Measurements from ENCODE around the gene DGUOK. TPM values are rescaled to one million over a fixed set of nuclear protein-coding genes. Genes with fewer than 3 reads are reported as not detected.
"Not testable (repeated sequence)": the region's sequence is repeated elsewhere in the genome, so short reads cannot be mapped to it uniquely, and the experiment has no call there.

Gene DGUOK
- total RNA-seq, 1 experiment from 2014 or later = 130 TPM

DNA sequence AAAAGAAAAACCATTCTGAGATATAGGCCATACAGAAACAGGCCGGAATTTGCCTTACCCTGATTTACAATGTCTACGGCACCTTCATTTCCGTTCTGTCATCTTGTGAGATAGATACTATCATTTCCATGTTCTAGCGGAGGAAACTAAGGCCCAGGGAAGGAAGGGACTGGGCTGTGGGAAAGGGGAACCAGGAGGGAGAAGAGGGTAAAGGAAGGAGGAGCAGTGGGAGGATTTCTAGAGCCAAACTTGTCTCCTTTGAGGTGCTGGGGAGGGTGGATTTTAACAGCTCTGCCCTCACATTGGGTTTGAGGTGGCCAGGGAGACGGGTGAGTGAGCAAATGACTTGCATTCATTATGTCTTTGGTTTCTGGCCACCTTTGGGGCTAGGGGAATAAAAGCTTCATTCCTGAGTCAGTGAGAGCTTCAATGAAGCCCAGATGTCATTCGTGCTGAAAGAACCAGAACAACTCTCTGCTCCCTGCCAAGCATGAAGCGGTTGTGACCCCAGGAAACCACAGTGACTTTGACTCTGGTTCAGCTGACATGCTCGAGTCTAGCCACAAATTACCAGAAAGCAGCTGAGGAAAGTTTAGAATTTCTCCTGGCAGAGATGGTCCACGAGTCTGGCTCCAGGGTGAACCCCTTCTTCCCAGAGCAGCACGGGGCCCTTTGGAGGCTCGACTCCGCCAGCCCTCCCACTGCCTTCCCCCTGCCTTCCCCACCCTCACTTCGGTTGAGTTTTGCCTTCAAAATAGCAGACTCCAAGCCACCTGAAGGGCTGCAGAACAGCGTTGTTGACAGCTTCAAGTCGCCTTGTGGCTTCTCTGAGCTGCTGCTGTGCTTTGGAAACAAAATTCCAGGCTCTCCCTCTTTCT, 30.1 kb upstream of the DGUOK start:
- H3K9me2 ChIP-seq (replicated peaks; ENCODE audit: insufficient read depth, low read length) = no peaks in the 10 kb centered on the region
- no peak overlapping the region for H3K4me3 ChIP-seq (ENCODE audit: low read length)
- no peaks in the 10 kb centered on the region for H3K9me3 ChIP-seq (ENCODE audit: low read length)
- no peak for DNase-seq
- H3K79me2 ChIP-seq (ENCODE audit: low read length) = no peaks in the 10 kb centered on the region
- H3K4me1 ChIP-seq (ENCODE audit: low read length) = no peaks in the 10 kb centered on the region
- no peaks in the 10 kb centered on the region for H3K36me3 ChIP-seq (ENCODE audit: insufficient read depth, low read length)
- H3K27me3 ChIP-seq (ENCODE audit: low read length) = no peaks in the 10 kb centered on the region
- H4K20me1 ChIP-seq (ENCODE audit: insufficient read depth, low read depth, low read length) = no peaks in the 10 kb centered on the region
- H2AFZ ChIP-seq (ENCODE audit: low read length) = no peak overlapping the region
- H3K27ac ChIP-seq (ENCODE audit: low read length) = no peak overlapping the region
- no peak overlapping the region for H3K9ac ChIP-seq (ENCODE audit: low read length)
- H3K4me2 ChIP-seq (ENCODE audit: low read depth, low read length, poor library complexity, severe bottlenecking) = no peak overlapping the region

DNA sequence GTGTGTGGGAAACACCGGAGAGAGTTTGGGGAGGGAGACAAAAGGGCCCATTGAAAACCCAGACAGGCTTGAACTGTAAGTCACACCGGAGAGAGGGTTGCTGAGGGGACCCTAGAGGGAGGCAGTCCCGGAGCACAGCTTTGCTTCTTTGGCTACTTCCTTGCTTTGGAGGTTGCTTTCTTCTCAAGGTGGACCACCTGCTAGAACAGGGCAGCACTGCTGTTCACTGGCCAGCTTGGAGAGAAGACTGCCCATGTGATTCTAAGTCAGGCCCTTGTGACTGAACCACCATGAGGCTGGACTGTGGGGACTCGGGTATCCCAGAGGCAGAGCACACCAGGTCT, 29.5 kb upstream of the DGUOK start:
- Histone ChIP-seq H4K20me1 (ENCODE audit: insufficient read depth, low read depth, low read length) (no peaks in the 10 kb centered on the region), H3K4me1 (ENCODE audit: low read length) (no peaks in the 10 kb centered on the region), H3K9ac (ENCODE audit: low read length) (no peak overlapping the region), H3K27ac (ENCODE audit: low read length) (no peak overlapping the region), H3K79me2 (ENCODE audit: low read length) (no peaks in the 10 kb centered on the region), H3K36me3 (ENCODE audit: insufficient read depth, low read length) (no peaks in the 10 kb centered on the region), H3K4me2 (ENCODE audit: low read depth, low read length, poor library complexity, severe bottlenecking) (no peak overlapping the region), H3K9me2 (replicated peaks; ENCODE audit: insufficient read depth, low read length) (no peaks in the 10 kb centered on the region), H2AFZ (ENCODE audit: low read length) (no peak overlapping the region), H3K9me3 (ENCODE audit: low read length) (no peaks in the 10 kb centered on the region), H3K27me3 (ENCODE audit: low read length) (no peaks in the 10 kb centered on the region), H3K4me3 (ENCODE audit: low read length) (no peak overlapping the region)
- DNase-seq = no peak

DNA sequence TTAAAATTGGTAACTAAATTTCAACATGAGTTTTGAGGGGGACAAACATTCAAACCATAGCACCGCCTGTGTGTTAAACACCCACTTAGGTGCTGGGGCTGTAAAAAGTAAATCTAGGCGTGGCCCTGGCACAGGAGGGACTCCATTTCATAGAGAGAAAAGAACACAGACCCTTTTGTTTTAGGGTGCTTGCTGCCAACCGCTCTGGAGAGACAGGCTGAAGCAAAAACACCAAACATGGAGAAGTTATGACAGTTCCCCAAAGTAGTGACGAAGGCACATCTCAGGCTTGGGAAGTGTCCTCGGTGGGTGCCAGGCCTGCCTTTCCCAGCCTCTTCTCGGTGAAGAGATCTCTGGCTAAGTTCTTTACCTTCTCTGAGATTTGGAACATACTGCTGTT, 28.7 kb upstream of the DGUOK start:
- Histone ChIP-seq H3K4me2 (ENCODE audit: low read depth, low read length, poor library complexity, severe bottlenecking) (no peak overlapping the region), H3K9me3 (ENCODE audit: low read length) (no peaks in the 10 kb centered on the region), H3K27me3 (ENCODE audit: low read length) (no peaks in the 10 kb centered on the region), H2AFZ (ENCODE audit: low read length) (no peak overlapping the region), H3K36me3 (ENCODE audit: insufficient read depth, low read length) (no peaks in the 10 kb centered on the region), H3K79me2 (ENCODE audit: low read length) (no peaks in the 10 kb centered on the region), H4K20me1 (ENCODE audit: insufficient read depth, low read depth, low read length) (no peaks in the 10 kb centered on the region), H3K4me1 (ENCODE audit: low read length) (no peaks in the 10 kb centered on the region), H3K9ac (ENCODE audit: low read length) (no peak overlapping the region), H3K9me2 (replicated peaks; ENCODE audit: insufficient read depth, low read length) (no peaks in the 10 kb centered on the region), H3K4me3 (ENCODE audit: low read length) (no peak overlapping the region), H3K27ac (ENCODE audit: low read length) (no peak overlapping the region)
- DNase-seq = no peak

DNA sequence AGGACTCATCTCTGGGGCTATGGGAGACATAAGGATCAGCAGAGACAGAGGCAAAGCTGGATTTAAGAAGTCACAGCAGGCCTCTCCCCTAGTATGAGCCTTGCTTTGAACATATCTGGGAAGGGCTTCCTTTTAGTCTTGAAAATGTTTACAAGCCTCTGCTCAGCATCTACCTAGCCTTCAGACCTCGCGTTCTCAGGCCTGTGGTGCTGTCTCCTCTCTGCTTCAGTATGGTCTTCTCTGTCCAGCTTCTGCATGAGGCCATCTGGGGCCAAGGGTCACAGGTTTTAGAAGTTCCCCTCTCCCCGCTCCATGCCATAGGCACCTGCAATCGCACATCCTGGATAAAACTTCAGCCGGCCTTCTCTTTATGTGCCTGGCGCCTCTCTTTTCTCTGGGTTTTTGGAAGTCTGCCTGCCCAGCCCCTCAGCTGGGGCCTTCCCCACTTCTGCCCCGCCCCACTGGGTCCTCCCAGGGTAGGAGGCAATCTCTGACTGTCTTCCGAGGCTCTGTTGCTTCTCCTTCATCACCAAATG, 26.8 kb upstream of the DGUOK start:
- Histone ChIP-seq H2AFZ (ENCODE audit: low read length) (no peak overlapping the region), H3K9me3 (ENCODE audit: low read length) (no peaks in the 10 kb centered on the region), H3K4me1 (ENCODE audit: low read length) (no peaks in the 10 kb centered on the region), H3K4me2 (ENCODE audit: low read depth, low read length, poor library complexity, severe bottlenecking) (no peak overlapping the region), H3K9ac (ENCODE audit: low read length) (no peak overlapping the region), H3K4me3 (ENCODE audit: low read length) (no peak overlapping the region), H3K9me2 (replicated peaks; ENCODE audit: insufficient read depth, low read length) (no peaks in the 10 kb centered on the region), H3K27me3 (ENCODE audit: low read length) (no peaks in the 10 kb centered on the region), H4K20me1 (ENCODE audit: insufficient read depth, low read depth, low read length) (no peaks in the 10 kb centered on the region), H3K79me2 (ENCODE audit: low read length) (no peaks in the 10 kb centered on the region), H3K27ac (ENCODE audit: low read length) (no peak overlapping the region), H3K36me3 (ENCODE audit: insufficient read depth, low read length) (no peaks in the 10 kb centered on the region)
- no peak for DNase-seq

DNA sequence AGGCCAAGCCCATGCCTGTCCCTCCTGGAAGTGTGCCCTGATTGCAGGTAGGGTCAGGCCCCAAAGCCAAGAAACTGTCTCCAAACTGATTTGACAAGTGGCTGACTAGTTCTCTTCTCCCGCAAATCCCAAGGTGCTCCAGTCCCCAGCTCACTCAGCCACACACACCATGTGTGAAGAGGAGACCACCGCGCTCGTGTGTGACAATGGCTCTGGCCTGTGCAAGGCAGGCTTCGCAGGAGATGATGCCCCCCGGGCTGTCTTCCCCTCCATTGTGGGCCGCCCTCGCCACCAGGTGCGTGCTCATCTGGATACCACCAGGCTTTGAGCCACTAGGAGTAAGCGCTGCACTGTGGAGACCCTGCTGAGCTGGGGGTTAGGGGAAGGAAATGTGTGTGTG, 25.5 kb upstream of the DGUOK start:
- H3K4me2 ChIP-seq (ENCODE audit: low read depth, low read length, poor library complexity, severe bottlenecking) = no peak overlapping the region
- no peaks in the 10 kb centered on the region for H3K4me1 ChIP-seq (ENCODE audit: low read length)
- no peak overlapping the region for H3K27ac ChIP-seq (ENCODE audit: low read length)
- no peak for DNase-seq
- no peaks in the 10 kb centered on the region for H4K20me1 ChIP-seq (ENCODE audit: insufficient read depth, low read depth, low read length)
- no peak overlapping the region for H3K9ac ChIP-seq (ENCODE audit: low read length)
- no peaks in the 10 kb centered on the region for H3K27me3 ChIP-seq (ENCODE audit: low read length)
- H3K36me3 ChIP-seq (ENCODE audit: insufficient read depth, low read length) = no peaks in the 10 kb centered on the region
- H3K4me3 ChIP-seq (ENCODE audit: low read length) = no peak overlapping the region
- H2AFZ ChIP-seq (ENCODE audit: low read length) = no peak overlapping the region
- H3K79me2 ChIP-seq (ENCODE audit: low read length) = no peaks in the 10 kb centered on the region
- no peaks in the 10 kb centered on the region for H3K9me3 ChIP-seq (ENCODE audit: low read length)
- no peaks in the 10 kb centered on the region for H3K9me2 ChIP-seq (replicated peaks; ENCODE audit: insufficient read depth, low read length)

DNA sequence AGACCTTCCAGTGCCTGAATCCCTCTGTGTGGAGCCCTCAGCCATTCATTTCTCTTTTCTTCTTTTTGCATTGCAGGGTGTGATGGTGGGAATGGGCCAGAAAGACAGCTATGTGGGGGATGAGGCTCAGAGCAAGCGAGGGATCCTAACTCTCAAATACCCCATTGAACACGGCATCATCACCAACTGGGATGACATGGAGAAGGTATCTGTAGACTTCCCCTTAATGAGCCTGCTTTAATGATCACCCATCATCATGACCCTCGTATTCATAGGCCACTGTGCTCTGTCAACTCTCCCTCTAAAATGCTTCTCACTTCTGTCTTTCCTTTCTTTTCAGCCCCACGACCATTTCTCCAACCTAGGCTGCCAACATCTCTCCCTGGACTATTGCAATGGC, 24.4 kb upstream of the DGUOK start:
- Histone ChIP-seq H3K27me3 (ENCODE audit: low read length) (no peaks in the 10 kb centered on the region), H3K4me2 (ENCODE audit: low read depth, low read length, poor library complexity, severe bottlenecking) (no peak overlapping the region), H3K9ac (ENCODE audit: low read length) (no peak overlapping the region), H3K9me3 (ENCODE audit: low read length) (no peaks in the 10 kb centered on the region), H3K27ac (ENCODE audit: low read length) (no peak overlapping the region), H3K9me2 (replicated peaks; ENCODE audit: insufficient read depth, low read length) (no peaks in the 10 kb centered on the region), H3K4me3 (ENCODE audit: low read length) (no peak overlapping the region), H3K79me2 (ENCODE audit: low read length) (no peaks in the 10 kb centered on the region), H3K36me3 (ENCODE audit: insufficient read depth, low read length) (no peaks in the 10 kb centered on the region), H2AFZ (ENCODE audit: low read length) (no peak overlapping the region), H4K20me1 (ENCODE audit: insufficient read depth, low read depth, low read length) (no peaks in the 10 kb centered on the region), H3K4me1 (ENCODE audit: low read length) (no peaks in the 10 kb centered on the region)
- DNase-seq = no peak

DNA sequence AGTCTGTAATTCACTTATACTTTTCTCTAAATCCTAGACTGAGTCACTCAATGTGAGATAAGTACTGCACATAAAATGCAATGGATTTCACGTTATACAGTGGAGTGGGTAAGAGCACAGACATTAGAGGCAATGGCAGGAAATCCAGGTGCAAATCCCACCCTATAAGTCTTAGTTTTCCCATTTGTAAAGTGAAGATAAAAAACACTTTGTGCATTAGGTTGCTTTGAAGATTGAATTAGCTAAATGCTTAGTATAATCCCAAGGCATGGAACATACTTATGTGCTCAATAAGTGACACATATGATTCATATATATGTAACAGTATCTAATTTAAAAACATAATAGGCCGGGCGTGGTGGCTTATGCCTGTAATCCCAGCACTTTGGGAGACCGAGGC, 23.4 kb upstream of the DGUOK start:
- Histone ChIP-seq H3K4me2 (ENCODE audit: low read depth, low read length, poor library complexity, severe bottlenecking) (no peak overlapping the region), H3K4me3 (ENCODE audit: low read length) (no peak overlapping the region), H3K79me2 (ENCODE audit: low read length) (no peaks in the 10 kb centered on the region), H3K27ac (ENCODE audit: low read length) (no peak overlapping the region), H3K36me3 (ENCODE audit: insufficient read depth, low read length) (no peaks in the 10 kb centered on the region), H2AFZ (ENCODE audit: low read length) (no peak overlapping the region), H3K9me3 (ENCODE audit: low read length) (no peaks in the 10 kb centered on the region), H3K9me2 (replicated peaks; ENCODE audit: insufficient read depth, low read length) (no peaks in the 10 kb centered on the region), H3K4me1 (ENCODE audit: low read length) (no peaks in the 10 kb centered on the region), H4K20me1 (ENCODE audit: insufficient read depth, low read depth, low read length) (no peaks in the 10 kb centered on the region), H3K27me3 (ENCODE audit: low read length) (no peaks in the 10 kb centered on the region), H3K9ac (ENCODE audit: low read length) (no peak overlapping the region)
- DNase-seq = no peak

DNA sequence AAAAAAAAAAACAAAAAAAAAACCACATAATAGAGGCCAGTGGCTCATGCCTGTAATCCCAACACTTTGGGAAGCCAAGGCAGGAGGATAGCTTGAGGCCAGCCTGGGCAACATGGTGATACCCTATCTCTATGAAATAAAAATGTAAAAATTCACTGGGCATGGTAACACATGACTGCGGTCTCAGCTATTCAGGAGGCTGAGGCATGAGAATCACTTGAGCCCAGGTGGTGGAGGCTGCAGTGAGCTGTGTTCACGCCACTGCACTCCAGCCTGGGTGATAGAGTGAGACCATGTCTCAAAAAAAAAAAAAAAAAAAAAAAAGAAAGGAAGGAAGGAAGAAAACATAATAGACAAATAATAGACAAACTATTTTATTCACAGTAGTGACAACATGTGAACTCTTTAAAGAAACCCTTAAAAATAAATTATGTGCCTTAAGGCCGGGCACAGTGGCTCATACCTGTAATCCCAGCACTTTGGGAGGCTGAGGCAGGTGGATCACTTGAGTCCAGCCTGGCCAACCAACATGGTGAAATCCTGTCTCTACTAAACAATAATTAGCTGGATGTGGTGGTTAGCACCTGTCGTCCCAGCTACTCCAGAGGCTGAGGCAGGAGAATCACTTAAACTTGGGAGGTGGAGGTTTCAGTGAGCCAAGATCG, 22.6 kb upstream of the DGUOK start:
- H3K4me2 ChIP-seq (ENCODE audit: low read depth, low read length, poor library complexity, severe bottlenecking); H3K9me3 ChIP-seq (ENCODE audit: low read length); H3K4me3 ChIP-seq (ENCODE audit: low read length); H2AFZ ChIP-seq (ENCODE audit: low read length); H3K36me3 ChIP-seq (ENCODE audit: insufficient read depth, low read length); H3K4me1 ChIP-seq (ENCODE audit: low read length); H4K20me1 ChIP-seq (ENCODE audit: insufficient read depth, low read depth, low read length); H3K9me2 ChIP-seq (replicated peaks; ENCODE audit: insufficient read depth, low read length); H3K79me2 ChIP-seq (ENCODE audit: low read length); H3K27me3 ChIP-seq (ENCODE audit: low read length); DNase-seq; H3K27ac ChIP-seq (ENCODE audit: low read length); H3K9ac ChIP-seq (ENCODE audit: low read length): not testable (repeated sequence)

All from Karpas-422 (cell line).